Measurements from ENCODE around the gene ABCC6. TPM values are rescaled to one million over a fixed set of nuclear protein-coding genes. Genes with fewer than 3 reads are reported as not detected.

ABCC6 gene
- total RNA-seq, 3 donors from 2014 or later (not counting 1 experiment from before 2014, with no cell fraction given), result 0.16 to 0.25 TPM; not detected in 1

GRCh38 chr16:16178455-16179162 lies 44.7 kb downstream of the ABCC6 start:
- Histone ChIP-seq H3K36me3 (ENCODE audit: control insufficient read depth, insufficient read depth, low read length) (no peaks in the 10 kb centered on the region), H3K27me3 (ENCODE audit: control insufficient read depth, insufficient read depth, low read length) (no peaks in the 10 kb centered on the region), H3K9me3 (ENCODE audit: control insufficient read depth, insufficient read depth, low read length) (no peaks in the 10 kb centered on the region), H3K4me3 (ENCODE audit: low read length) (no peak overlapping the region), H3K27ac (ENCODE audit: low read length) (no peak overlapping the region), H3K4me1 (ENCODE audit: control insufficient read depth, insufficient read depth, low read length) (no peaks in the 10 kb centered on the region)
- Mint-ChIP-seq H3K27ac (no peak overlapping the region), H3K27me3 (ENCODE audit: low read depth in 2 of 2) (no peaks in the 10 kb centered on the region), H3K36me3 (no peaks in the 10 kb centered on the region), H3K4me3 (no peak overlapping the region), H3K9me3 (no peaks in the 10 kb centered on the region), H3K4me1 (no peaks in the 10 kb centered on the region)
- ATAC-seq (no peak), DNase-seq (no peak)
- intact Hi-C loops (cut with micrococcal nuclease), result no loop called here
- TF ChIP-seq, protein P1, sequence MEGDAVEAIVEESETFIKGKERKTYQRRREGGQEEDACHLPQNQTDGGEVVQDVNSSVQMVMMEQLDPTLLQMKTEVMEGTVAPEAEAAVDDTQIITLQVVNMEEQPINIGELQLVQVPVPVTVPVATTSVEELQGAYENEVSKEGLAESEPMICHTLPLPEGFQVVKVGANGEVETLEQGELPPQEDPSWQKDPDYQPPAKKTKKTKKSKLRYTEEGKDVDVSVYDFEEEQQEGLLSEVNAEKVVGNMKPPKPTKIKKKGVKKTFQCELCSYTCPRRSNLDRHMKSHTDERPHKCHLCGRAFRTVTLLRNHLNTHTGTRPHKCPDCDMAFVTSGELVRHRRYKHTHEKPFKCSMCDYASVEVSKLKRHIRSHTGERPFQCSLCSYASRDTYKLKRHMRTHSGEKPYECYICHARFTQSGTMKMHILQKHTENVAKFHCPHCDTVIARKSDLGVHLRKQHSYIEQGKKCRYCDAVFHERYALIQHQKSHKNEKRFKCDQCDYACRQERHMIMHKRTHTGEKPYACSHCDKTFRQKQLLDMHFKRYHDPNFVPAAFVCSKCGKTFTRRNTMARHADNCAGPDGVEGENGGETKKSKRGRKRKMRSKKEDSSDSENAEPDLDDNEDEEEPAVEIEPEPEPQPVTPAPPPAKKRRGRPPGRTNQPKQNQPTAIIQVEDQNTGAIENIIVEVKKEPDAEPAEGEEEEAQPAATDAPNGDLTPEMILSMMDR (IDR thresholded peaks at IDR 0.05), result no peak
- 92% methylated on average over 7 of the region's 7 CpGs for WGBS (ENCODE audit: insufficient coverage)

- no peaks in the 10 kb centered on the region for H3K27me3 Mint-ChIP-seq (ENCODE audit: low read depth in 2 of 2)
- intact Hi-C loops (cut with micrococcal nuclease), result no loop called here
- H3K36me3 Mint-ChIP-seq, result no peaks in the 10 kb centered on the region
- no peaks in the 10 kb centered on the region for H3K36me3 ChIP-seq (ENCODE audit: control insufficient read depth, insufficient read depth, low read length)
- TF ChIP-seq, protein P1 (IDR thresholded peaks at IDR 0.05), result no peak
- no peaks in the 10 kb centered on the region for H3K9me3 Mint-ChIP-seq
- no peaks in the 10 kb centered on the region for H3K27me3 ChIP-seq (ENCODE audit: control insufficient read depth, insufficient read depth, low read length)
- ATAC-seq (no peak), DNase-seq (no peak)
- H3K27ac Mint-ChIP-seq, result no peak overlapping the region
- no peaks in the 10 kb centered on the region for H3K4me1 ChIP-seq (ENCODE audit: control insufficient read depth, insufficient read depth, low read length)
- H3K4me1 Mint-ChIP-seq, result no peaks in the 10 kb centered on the region
- no peaks in the 10 kb centered on the region for H3K9me3 ChIP-seq (ENCODE audit: control insufficient read depth, insufficient read depth, low read length)
- H3K4me3 ChIP-seq (ENCODE audit: low read length), result no peak overlapping the region
- no peak overlapping the region for H3K4me3 Mint-ChIP-seq
- H3K27ac ChIP-seq (ENCODE audit: low read length), result no peak overlapping the region
Measured at GRCh38 chr16:16176328-16176727, 47.0 kb downstream of the ABCC6 start.

DNA sequence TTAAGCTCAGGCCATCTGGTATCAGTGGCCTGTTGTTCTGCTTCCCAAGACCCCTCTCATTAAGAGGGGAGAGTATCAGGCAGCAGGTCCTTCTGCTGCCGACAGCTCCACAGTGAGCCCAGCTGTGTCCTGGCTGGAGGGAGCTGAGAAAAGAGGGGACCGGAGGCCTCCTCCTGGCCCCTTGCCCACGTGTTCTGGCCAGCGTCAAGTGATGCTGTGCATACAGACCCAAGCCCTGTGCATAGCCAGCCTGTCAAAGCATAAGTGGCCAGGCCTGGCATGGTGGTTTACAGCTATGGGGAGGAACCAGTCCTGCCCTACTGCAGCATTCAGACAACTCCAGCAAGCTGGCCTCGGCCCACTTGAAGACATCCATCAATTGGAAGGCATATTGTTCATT lies 48.0 kb downstream of the ABCC6 start:
- DNase-seq (no peak), ATAC-seq (no peak)
- Mint-ChIP-seq H3K36me3 (no peaks in the 10 kb centered on the region), H3K27ac (no peak overlapping the region), H3K4me3 (no peak overlapping the region), H3K4me1 (no peaks in the 10 kb centered on the region), H3K27me3 (ENCODE audit: low read depth in 2 of 2) (no peaks in the 10 kb centered on the region), H3K9me3 (no peaks in the 10 kb centered on the region)
- Histone ChIP-seq H3K4me3 (ENCODE audit: low read length) (no peak overlapping the region), H3K36me3 (ENCODE audit: control insufficient read depth, insufficient read depth, low read length) (no peaks in the 10 kb centered on the region), H3K27me3 (ENCODE audit: control insufficient read depth, insufficient read depth, low read length) (no peaks in the 10 kb centered on the region), H3K27ac (ENCODE audit: low read length) (no peak overlapping the region), H3K9me3 (ENCODE audit: control insufficient read depth, insufficient read depth, low read length) (no peaks in the 10 kb centered on the region), H3K4me1 (ENCODE audit: control insufficient read depth, insufficient read depth, low read length) (no peaks in the 10 kb centered on the region)
- TF ChIP-seq, protein P1 (IDR thresholded peaks at IDR 0.05), result no peak
- intact Hi-C loops (cut with micrococcal nuclease), result no loop called here
- WGBS (ENCODE audit: insufficient coverage), result 87% methylated on average over 5 of the region's 5 CpGs

DNA sequence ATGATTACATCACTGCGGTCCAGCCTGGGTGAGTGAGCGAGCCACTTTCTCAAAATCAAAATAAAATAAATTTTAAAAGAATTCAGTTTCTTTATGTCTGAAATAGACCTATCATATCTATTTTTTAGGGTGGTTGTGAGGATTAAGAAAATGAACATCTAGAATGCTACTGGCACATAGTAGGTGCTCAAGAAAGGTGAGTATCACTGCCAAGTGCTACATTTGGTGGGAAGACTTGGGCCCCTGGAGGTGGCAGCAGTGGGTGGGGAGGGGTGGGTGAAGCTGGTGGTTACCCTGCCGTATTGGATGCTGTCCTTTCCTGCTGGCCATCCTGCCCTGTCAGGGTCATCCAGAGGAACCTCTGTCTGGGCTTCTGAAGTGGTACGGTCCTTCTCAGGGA lies 50.3 kb downstream of the ABCC6 start:
- Mint-ChIP-seq H3K4me3 (no peak overlapping the region), H3K27me3 (ENCODE audit: low read depth in 2 of 2) (no peaks in the 10 kb centered on the region), H3K36me3 (no peaks in the 10 kb centered on the region), H3K9me3 (no peaks in the 10 kb centered on the region), H3K4me1 (no peaks in the 10 kb centered on the region), H3K27ac (no peak overlapping the region)
- no peaks in the 10 kb centered on the region for H3K36me3 ChIP-seq (ENCODE audit: control insufficient read depth, insufficient read depth, low read length)
- no peaks in the 10 kb centered on the region for H3K27me3 ChIP-seq (ENCODE audit: control insufficient read depth, insufficient read depth, low read length)
- DNase-seq (no peak), ATAC-seq (no peak)
- H3K4me3 ChIP-seq (ENCODE audit: low read length), result no peak overlapping the region
- 90% methylated on average over 2 of the region's 4 CpGs for WGBS (ENCODE audit: insufficient coverage)
- H3K9me3 ChIP-seq (ENCODE audit: control insufficient read depth, insufficient read depth, low read length), result no peaks in the 10 kb centered on the region
- TF ChIP-seq, protein P1 (IDR thresholded peaks at IDR 0.05), result no peak
- no peaks in the 10 kb centered on the region for H3K4me1 ChIP-seq (ENCODE audit: control insufficient read depth, insufficient read depth, low read length)
- intact Hi-C loops (cut with micrococcal nuclease), result no loop called here
- no peak overlapping the region for H3K27ac ChIP-seq (ENCODE audit: low read length)

All from natural killer cell (primary cell).